Neural progenitor cell (in vitro differentiated cells): Measurements from ENCODE around the gene RHAG.

Experiments used
- EZH2 ChIP-seq: fragments of 200-600 bp; sonication (generic); IDR thresholded peaks from 2 replicates; pipeline ENCODE4 v1.6.1; 2017; ENCODE audit warnings: antibody characterized with exemption, mild to moderate bottlenecking, moderate library complexity
- TF ChIP-seq, protein P1 (sequence below): fragments of 200-600 bp; sonication (generic); IDR thresholded peaks from 2 replicates; pipeline ENCODE4 v1.5.1; 2017; ENCODE audit warnings: antibody characterized with exemption, mild to moderate bottlenecking

DNA sequence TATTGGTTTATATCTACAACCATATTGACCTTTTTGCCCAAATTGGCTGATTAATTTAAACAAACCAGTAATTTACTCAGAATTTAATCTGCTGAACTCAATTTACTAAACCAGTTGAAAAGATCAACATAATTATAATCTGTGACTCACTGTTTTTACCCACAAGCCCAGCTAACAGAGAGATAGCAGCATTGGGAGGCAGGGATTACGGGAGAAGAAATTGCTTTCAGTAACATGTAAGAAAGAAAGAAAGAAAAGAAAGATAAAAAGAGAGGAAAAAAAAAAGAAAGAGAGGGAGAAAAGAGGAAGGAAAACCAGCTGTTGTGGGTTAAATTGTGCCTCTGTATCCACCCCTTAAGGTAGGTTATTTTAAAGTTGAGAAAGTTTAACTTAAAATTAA lies 13.3 kb upstream of the RHAG start:
- TF ChIP-seq EZH2 = no peak
- TF ChIP-seq, protein P1, sequence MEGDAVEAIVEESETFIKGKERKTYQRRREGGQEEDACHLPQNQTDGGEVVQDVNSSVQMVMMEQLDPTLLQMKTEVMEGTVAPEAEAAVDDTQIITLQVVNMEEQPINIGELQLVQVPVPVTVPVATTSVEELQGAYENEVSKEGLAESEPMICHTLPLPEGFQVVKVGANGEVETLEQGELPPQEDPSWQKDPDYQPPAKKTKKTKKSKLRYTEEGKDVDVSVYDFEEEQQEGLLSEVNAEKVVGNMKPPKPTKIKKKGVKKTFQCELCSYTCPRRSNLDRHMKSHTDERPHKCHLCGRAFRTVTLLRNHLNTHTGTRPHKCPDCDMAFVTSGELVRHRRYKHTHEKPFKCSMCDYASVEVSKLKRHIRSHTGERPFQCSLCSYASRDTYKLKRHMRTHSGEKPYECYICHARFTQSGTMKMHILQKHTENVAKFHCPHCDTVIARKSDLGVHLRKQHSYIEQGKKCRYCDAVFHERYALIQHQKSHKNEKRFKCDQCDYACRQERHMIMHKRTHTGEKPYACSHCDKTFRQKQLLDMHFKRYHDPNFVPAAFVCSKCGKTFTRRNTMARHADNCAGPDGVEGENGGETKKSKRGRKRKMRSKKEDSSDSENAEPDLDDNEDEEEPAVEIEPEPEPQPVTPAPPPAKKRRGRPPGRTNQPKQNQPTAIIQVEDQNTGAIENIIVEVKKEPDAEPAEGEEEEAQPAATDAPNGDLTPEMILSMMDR = no peak
